ENCODE data around the gene KIZ.

Gene KIZ

GRCh38 chr20:21177767-21178166 is 51.9 kb downstream of the KIZ start:
- DNase-seq (ENCODE audit: low read depth in 2 of 2) = no peak

- DNase-seq (ENCODE audit: low read depth in 2 of 2) = no peak
Measured at GRCh38 chr20:21179757-21180156, 53.9 kb downstream of the KIZ start.

- DNase-seq (ENCODE audit: low read depth in 2 of 2) = no peak
Measured at GRCh38 chr20:21180248-21180647, 54.4 kb downstream of the KIZ start.

GRCh38 chr20:21181028-21181427 is 55.1 kb downstream of the KIZ start:
- DNase-seq (ENCODE audit: low read depth in 2 of 2) = no peak

- DNase-seq (ENCODE audit: low read depth in 2 of 2) = no peak
Measured at GRCh38 chr20:21182832-21183563, 57.1 kb downstream of the KIZ start.

- no peak for DNase-seq (ENCODE audit: low read depth in 2 of 2)
Measured at GRCh38 chr20:21183722-21184121, 57.8 kb downstream of the KIZ start.

- no peak for DNase-seq (ENCODE audit: low read depth in 2 of 2)
Measured at GRCh38 chr20:21184819-21185218, 58.9 kb downstream of the KIZ start.

GRCh38 chr20:21185849-21186248 is 60.0 kb downstream of the KIZ start:
- DNase-seq (ENCODE audit: low read depth in 2 of 2) = no peak

GRCh38 chr20:21189761-21190523 is 64.1 kb downstream of the KIZ start:
- DNase-seq (ENCODE audit: low read depth in 2 of 2) = no peak

- DNase-seq (ENCODE audit: low read depth in 2 of 2) = no peak
Measured at GRCh38 chr20:21190869-21191268, 65.0 kb downstream of the KIZ start.

- no peak for DNase-seq (ENCODE audit: low read depth in 2 of 2)
Measured at GRCh38 chr20:21191839-21192238, 66.0 kb downstream of the KIZ start.

- no peak for DNase-seq (ENCODE audit: low read depth in 2 of 2)
Measured at GRCh38 chr20:21202259-21202658, 76.4 kb downstream of the KIZ start.

- DNase-seq (ENCODE audit: low read depth in 2 of 2) = no peak
Measured at GRCh38 chr20:21203088-21203656, 77.3 kb downstream of the KIZ start.

- no peak for DNase-seq (ENCODE audit: low read depth in 2 of 2)
Measured at GRCh38 chr20:21206584-21206983, 80.7 kb downstream of the KIZ start.

- DNase-seq (ENCODE audit: low read depth in 2 of 2) = no peak
Measured at GRCh38 chr20:21208999-21209398, 83.1 kb downstream of the KIZ start.

- no peak for DNase-seq (ENCODE audit: low read depth in 2 of 2)
Measured at GRCh38 chr20:21209668-21210067, 83.8 kb downstream of the KIZ start.

- DNase-seq (ENCODE audit: low read depth in 2 of 2) = no peak
Measured at GRCh38 chr20:21213691-21214090, 87.8 kb downstream of the KIZ start.

GRCh38 chr20:21214431-21214830 is 88.5 kb downstream of the KIZ start:
- DNase-seq (ENCODE audit: low read depth in 2 of 2) = no peak

GRCh38 chr20:21219686-21220085 is 93.8 kb downstream of the KIZ start:
- DNase-seq (ENCODE audit: low read depth in 2 of 2) = no peak

- no peak for DNase-seq (ENCODE audit: low read depth in 2 of 2)
Measured at GRCh38 chr20:21224217-21224616, 98.3 kb downstream of the KIZ start.

GRCh38 chr20:21225215-21225947 is 99.5 kb downstream of the KIZ start:
- DNase-seq (ENCODE audit: low read depth in 2 of 2) = no peak

- no peak for DNase-seq (ENCODE audit: low read depth in 2 of 2)
Measured at GRCh38 chr20:21228511-21228910, 102.6 kb downstream of the KIZ start.
